ENCODE measurements around the gene TMEM179B.
"Not testable (repeated sequence)": the region's sequence is repeated elsewhere in the genome, so short reads cannot be mapped to it uniquely, and the experiment has no call there.

The TMEM179B gene, protein sequence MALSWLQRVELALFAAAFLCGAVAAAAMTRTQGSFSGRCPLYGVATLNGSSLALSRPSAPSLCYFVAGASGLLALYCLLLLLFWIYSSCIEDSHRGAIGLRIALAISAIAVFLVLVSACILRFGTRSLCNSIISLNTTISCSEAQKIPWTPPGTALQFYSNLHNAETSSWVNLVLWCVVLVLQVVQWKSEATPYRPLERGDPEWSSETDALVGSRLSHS

DNA sequence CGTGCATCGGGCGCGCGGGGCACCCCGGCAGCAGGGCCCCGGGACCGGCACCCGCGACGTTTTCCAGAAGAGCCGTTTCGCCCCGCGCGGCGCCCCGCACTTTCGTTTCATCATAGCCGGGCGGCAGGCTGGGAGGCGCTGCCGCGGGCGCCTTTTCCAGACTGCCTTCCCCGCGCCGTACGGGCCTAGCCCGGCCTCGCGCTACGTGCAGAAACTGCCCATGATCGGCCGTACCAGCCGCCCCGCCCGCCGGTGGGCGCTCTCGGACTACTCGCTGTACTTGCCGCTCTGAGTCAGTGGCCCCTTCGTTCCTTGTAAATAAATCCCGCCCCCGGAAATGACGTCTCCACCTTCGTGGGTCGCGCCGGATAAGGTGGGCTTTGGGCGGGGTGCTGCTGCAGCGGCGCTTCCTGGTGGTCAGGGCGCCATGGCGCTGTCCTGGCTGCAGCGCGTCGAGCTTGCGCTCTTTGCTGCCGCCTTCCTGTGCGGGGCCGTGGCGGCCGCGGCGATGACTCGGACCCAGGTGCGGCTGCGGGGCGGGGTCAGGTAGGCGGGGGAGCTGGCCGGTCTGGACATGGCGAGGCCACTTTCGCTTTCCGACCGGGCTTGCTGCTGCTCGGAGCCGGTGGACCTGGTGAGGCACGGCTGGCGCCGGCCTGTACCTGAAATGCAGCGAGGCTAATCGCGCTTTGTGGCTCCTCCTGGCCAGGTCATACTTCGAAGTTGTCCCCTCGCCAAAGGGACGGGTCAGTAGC, at the start of gene TMEM179B:
Gene TMEM179B, plus strand, starts transcription at position 398 of the 755 bp plus-strand sequence. Its CDS starts 30 bp downstream, at position 428.
- DNase-seq, result peak; percentile 97 to 98

DNA sequence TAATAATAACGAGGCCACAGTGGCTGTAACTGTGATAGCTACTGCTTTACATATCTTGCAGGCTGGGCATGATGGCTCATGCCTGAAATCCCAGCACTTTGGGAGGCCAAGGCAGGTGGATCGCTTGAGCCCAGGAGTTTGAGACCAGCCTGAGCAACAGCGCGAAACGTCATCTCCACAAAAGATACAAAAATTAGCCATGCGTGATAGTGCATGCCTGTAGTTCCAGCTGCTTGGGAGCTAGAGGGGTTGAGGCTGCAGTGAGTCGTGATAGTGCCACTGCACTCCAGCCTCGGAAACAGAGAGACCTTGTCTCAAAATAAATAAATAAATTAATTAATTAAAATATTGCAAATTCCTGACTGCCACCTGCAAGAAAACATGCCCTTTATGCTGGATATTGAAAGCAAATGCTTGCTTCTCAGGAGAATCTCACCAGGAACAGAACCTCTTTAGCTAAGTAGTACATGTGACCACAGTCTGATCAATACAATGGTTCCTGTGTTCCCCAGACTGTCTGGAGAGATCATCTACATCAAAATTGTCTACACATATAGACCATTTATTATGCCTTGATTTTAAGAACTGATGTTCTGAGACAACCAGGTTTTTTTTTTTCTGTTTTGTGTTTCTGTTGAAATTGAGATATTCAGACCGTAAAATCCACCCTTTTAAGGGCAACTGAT, 39.6 kb upstream of the TMEM179B start:
- no peak for DNase-seq

DNA sequence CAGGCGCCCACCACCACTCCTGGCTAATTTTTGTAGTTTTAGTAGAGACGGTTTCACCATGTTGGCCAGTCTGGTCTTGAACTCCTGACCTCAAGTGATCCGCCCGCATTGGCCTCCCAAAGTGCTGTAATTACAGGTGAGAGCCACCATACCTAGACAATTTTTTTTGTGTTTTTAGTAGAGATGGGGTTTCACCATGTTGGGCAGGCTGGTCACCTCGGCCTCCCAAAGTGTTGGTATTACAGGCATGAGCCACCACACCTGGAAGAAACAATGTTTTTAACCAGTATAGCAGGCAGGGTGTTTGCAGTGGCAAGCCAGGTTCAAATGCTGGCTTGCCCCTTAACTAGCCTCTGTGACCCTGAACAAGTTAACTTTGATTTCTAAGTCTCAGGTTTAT, 37.3 kb upstream of the TMEM179B start:
- DNase-seq, result not testable (repeated sequence)

- DNase-seq, result no peak
These were observed 34.9 kb upstream of the TMEM179B start for GRCh38 chr11:62752177-62752785.

GRCh38 chr11:62752994-62753735, 34.0 kb upstream of the TMEM179B start:
- DNase-seq, result no peak

GRCh38 chr11:62753736-62754603, 33.2 kb upstream of the TMEM179B start, which contains the start of gene ZBTB3:
TSS of gene ZBTB3 (minus strand) at chr11:62754160. CDS start at chr11:62753664, 496 bp downstream.
- DNase-seq, result peak; percentile 99

DNA sequence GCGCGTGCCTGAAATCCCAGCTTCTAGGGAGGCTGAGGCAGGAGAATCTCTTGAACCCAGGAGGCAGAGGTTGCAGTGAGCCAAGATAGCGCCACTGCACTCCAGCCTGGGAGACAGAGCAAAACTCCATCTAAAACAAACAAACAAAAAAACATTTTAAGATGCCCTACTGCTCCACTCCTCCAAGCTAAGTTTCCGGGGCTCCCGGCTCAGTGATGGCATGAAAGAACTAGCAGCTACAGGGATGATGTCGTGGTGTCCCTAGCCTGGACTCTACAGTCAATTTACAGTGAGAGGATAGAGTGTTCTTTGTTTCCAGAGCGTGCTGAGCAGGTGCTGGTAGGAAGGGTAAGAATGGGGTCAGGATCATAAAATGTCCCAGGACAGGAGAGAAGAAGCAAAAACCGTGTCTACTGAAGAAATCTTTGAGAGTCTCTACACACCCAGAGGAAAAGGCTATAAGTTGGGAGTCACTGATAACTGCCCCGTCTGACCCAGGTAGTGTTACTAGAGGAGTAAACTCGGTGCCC, 32.1 kb upstream of the TMEM179B start:
- DNase-seq, result no peak

DNA sequence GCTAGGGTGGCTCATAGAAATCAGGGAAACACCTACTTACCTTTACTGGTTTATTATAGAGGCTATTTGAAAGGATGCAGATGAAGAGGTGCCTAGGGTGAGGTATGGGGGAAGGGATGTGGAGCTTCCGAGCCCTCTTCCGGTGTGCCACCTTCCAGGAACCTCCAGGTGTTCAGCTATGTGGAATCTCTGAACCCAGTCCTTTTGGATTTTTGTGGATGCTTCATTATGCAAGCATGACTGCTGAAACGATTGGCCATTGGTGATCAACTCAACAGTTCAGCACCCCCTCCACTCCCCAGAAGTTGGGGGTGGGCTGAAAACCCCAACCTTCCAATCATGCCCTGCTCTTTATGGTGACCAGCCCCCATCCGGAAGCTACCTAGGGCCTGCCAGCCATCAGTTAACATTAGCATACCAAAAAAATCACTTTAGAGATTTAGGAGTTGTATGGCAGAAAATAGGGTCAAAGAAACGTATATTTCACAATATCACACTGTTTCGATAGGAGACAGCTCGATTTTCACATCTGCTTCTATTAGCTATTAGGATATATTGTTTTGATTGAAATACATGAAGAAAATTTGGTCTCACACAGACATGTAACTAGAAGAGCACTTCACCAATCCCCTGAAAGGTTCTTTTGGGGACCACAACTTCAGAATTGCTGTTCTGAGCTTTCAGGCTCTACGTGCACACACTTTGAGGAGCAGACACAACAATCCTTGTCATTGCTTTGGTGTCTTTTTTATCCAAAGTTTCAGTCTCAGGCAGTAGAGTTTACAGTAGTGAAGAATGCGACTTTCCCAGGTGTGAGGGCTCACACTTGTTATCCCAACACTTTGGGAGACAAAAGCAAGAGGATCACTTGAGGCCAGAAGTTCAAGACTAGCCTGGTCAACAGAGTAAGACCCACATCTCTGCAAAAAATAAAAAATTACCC, 29.1 kb upstream of the TMEM179B start:
- no peak for DNase-seq

DNA sequence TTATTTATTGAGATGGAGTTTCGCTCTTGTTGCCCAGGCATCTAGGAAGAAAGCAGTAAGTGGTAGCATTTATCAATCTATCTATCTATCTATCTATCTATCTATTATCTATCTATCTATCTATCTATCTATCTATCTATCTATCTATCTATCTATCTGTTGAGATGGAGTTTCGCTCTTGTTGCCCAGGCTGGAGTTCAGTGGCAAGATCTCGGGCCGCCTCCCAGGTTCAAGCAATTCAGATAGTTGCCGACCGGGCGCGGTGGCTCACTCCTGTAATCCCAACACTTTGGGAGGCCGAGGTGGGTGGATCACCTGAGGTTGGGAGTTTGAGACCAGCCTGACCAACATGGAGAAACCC, 26.4 kb upstream of the TMEM179B start:
- not testable (repeated sequence) for DNase-seq

DNA sequence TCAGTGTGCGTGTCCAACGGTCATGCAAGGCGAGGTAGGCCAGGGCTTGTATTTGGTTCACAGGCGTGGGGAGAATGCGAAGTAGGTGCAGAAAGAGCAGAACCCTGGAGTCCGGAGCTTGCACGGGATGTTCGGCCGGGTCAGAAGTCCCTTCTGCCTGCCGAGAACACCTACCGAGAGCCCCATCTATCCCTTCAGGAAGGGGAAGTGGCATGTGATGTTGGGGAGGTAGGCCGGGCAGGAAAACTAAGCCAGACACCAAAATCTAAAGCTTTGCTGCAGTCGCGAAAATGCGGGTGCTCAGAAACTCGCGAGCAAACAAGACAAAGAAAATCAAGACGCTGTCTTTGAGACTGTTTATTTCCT, 16.4 kb upstream of the TMEM179B start:
- DNase-seq, result no peak

GRCh38 chr11:62771144-62772021, 15.8 kb upstream of the TMEM179B start, which contains the start of gene TAF6L:
TSS of gene TAF6L (plus strand) at chr11:62771396. CDS start at chr11:62775784, 4,388 bp downstream.
- peak; percentile 97 to 98 for DNase-seq

GRCh38 chr11:62774407-62774806, 12.8 kb upstream of the TMEM179B start:
- no peak for DNase-seq

GRCh38 chr11:62775646-62776045, 11.6 kb upstream of the TMEM179B start:
- DNase-seq, result no peak

GRCh38 chr11:62777389-62777788, 9.8 kb upstream of the TMEM179B start:
- DNase-seq, result no peak

DNA sequence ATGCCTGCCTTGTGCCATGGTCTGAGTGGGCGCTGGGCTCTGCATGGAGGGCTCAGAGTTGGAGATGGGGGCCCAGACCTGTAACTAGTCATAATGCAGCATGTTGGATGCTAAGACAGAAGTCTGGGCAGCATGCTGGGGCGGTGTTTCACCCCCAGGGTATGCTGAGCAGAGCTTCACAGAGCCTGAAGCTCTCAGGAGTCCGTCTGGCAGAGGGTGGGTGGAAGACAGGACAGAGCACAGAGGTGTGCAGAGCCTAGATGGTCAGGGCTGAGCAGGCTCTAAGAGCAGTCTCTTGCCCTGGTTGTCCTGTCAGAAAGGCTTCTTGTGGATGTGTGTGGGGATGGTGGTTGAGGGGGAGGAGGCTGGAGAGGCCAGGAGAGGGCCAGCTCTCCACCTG, 8.8 kb upstream of the TMEM179B start:
- no peak for DNase-seq

GRCh38 chr11:62782753-62783152, 4.4 kb upstream of the TMEM179B start:
- DNase-seq, result no peak

DNA sequence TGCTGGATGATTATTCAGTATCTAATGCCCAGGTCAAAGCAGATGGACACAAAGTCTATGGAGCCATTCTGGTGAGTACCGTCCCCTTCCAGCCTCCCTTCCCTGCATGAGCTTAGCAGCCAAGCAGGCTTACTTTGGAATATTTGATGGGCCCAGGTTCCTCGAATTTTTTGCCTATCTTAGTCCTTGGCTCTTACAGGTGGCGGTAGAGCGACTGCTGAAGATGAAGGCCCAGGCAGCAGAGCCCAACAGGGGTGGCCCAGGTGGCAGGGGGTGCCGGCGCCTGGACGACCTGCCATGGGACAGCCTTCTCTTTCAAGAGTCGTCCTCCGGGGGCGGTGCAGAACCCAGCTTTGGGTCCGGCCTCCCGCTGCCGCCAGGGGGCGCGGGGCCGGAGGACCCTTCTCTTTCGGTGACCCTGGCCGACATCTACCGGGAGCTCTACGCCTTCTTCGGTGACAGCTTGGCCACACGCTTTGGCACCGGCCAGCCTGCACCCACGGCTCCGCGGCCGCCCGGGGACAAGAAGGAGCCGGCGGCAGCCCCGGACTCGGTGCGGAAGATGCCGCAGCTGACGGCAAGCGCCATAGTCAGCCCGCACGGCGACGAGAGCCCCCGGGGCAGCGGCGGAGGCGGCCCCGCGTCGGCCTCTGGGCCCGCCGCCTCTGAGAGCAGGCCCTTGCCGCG, 741 bp upstream of the TMEM179B start:
- peak; percentile 14 to 83 for DNase-seq

- no peak for DNase-seq
These were observed 1.8 kb downstream of the TMEM179B start for GRCh38 chr11:62788991-62789390.

Data from NCI-H446 (cell line).